Thymus (tissue), 11 donors: ENCODE data around the gene OXT. TPM values are rescaled to one million over a fixed set of nuclear protein-coding genes. Genes with fewer than 3 reads are reported as not detected.

Source experiments
- DNase-seq, 9 donors: peaks; one replicate each; pipeline ENCODE4 v3.0.0-alpha.2; 2013; ENCODE audit warnings: low spot score in 9 of 9, low read depth in 6 of 9, missing footprints in 1 of 9
- H3K27ac ChIP-seq, 2 donors: one replicate each; pipeline ENCODE4 v1.5.1; 2013; ENCODE audit warnings: control low read depth in 1 of 2, low read depth in 1 of 2, low read length in 1 of 2, mild to moderate bottlenecking in 1 of 2, moderate library complexity in 1 of 2
- H3K27me3 ChIP-seq, 2 donors: one replicate each; pipeline ENCODE4 v1.5.1; 2013; ENCODE audit warnings: low read length in 1 of 2; ENCODE audit not compliant: control insufficient read depth in 2 of 2, insufficient read depth in 1 of 2
- H3K36me3 ChIP-seq, 2 donors: one replicate each; pipeline ENCODE4 v1.5.1; 2013; ENCODE audit warnings: low read length in 1 of 2, mild to moderate bottlenecking in 1 of 2, moderate library complexity in 1 of 2; ENCODE audit not compliant: control insufficient read depth in 2 of 2, insufficient read depth in 2 of 2
- H3K4me1 ChIP-seq, 2 donors: one replicate each; pipeline ENCODE4 v1.5.1; 2013; ENCODE audit warnings: low read length in 2 of 2; ENCODE audit not compliant: control insufficient read depth in 2 of 2, insufficient read depth in 2 of 2
- H3K4me3 ChIP-seq, 2 donors: one replicate each; pipeline ENCODE4 v1.5.1; 2013; ENCODE audit warnings: low read length in 2 of 2, control low read depth in 1 of 2, mild to moderate bottlenecking in 1 of 2
- H3K9me3 ChIP-seq, 2 donors: one replicate each; pipeline ENCODE4 v1.5.1; 2013; ENCODE audit warnings: low read length in 1 of 2, mild to moderate bottlenecking in 1 of 2; ENCODE audit not compliant: control insufficient read depth in 2 of 2, insufficient read depth in 1 of 2
- WGBS: extraction: QIAGEN DNeasy Blood & Tissue Kit; methylation state at CpG from one replicate; pipeline ENCODE4 v1.1.7; 2013; 5-methylcytosine and 5-hydroxymethylcytosine counted together
- polyA plus RNA-seq: library from polyadenylated mRNA; stranded (reverse); fragments of 200-250 nt; gene quantifications from one replicate; pipeline ENCODE4 v1.2.3, GENCODE V29; 2013
- total RNA-seq: library from RNA; stranded (reverse); fragments of 120-200 nt; gene quantifications from one replicate; pipeline ENCODE4 v1.2.4, GENCODE V29; 2013
- donor health status: healthy.

The OXT gene
- total and polyA plus RNA-seq, 2 donors, result 0.42 to 3.6 TPM

DNA sequence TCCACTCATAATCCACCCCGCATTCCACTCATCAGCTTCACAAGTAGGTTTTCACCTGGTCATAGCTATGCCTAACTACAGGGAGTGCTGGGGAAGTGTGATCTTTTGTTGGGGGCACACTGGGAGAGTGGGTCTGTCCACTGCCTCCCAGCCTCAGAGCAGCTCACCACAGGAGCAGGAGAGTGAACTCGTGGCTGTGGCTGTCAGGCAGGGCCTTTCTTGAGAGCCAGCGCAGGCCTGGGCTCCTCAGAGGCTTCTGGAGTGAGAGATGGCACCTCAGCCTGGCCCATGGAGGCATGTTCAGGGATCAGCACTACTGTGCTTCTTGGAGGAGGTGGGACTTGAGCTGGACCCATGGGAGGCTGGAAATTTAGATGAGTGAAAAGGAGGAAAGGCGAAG lies 32.0 kb upstream of the OXT start:
- H3K4me1 ChIP-seq, result no peaks in the 10 kb centered on the region
- H3K36me3 ChIP-seq, result peaks cover 54 to 69% of the 10 kb centered on the region in 2 donors
- H3K9me3 ChIP-seq, result no peaks in the 10 kb centered on the region
- no peak for DNase-seq
- no peaks in the 10 kb centered on the region for H3K27me3 ChIP-seq
- peak overlapping the region in 1 of 2 donors; percentile 11 for H3K27ac ChIP-seq
- H3K4me3 ChIP-seq, result no peak overlapping the region
- 86% methylated on average over 4 of the region's 4 CpGs for WGBS

DNA sequence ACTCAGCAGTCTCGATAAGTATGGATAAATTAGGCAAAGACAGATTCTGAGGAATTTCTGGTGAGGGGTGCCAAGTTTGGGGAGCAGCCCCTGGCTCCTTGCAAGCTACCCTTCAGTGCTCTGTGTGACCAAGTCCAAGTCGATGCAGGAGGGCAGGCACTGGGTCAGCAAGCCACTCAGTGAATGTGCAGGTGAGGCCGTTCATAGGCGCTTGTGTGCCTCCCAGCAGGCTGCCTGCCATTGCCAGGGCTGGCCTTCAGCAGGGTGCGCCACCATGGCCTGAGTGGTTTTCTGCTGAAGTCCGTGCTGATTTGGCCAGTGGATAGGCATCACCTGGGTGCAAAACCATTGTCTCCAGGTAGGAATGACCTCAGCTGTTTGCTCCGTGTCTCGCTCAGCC lies 31.3 kb upstream of the OXT start:
- DNase-seq, result no peak
- H3K9me3 ChIP-seq, result no peaks in the 10 kb centered on the region
- peaks cover 2% of the 10 kb centered on the region in 2 donors for H3K4me1 ChIP-seq
- H3K27ac ChIP-seq, result no peak overlapping the region
- H3K36me3 ChIP-seq, result peaks cover 50 to 64% of the 10 kb centered on the region in 2 donors
- 98% methylated on average over 8 of the region's 8 CpGs for WGBS
- no peaks in the 10 kb centered on the region for H3K27me3 ChIP-seq
- H3K4me3 ChIP-seq, result no peak overlapping the region

DNA sequence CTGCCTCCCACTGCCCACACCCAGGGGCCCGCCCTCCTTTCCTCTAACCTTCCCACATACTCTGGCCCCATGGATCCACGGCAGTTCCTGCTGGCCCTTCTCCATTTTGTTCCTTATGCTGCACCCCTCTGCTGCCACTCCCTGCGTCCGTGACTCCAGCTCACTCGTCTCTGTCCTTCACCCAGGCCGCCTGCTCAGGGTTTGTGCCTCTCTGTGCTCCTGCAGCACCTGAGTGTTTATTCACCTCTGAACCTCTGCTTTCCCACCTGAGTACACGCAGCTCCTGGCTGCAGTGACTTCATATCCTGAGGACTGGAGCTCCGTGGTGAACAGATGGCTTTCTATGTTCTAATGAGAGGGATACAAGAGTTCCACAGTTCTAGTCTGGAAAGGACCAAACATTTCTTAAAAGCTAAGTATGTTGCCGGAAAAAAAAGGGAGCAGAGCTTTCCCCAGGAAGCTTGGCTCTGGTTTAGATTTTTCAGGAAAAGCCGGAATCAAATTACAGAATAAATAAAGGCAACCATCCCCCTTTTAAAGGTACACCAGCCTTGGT lies 29.5 kb upstream of the OXT start:
- Histone ChIP-seq H3K36me3 (peaks cover 32 to 46% of the 10 kb centered on the region in 2 donors), H3K4me3 (no peak overlapping the region), H3K9me3 (no peaks in the 10 kb centered on the region), H3K4me1 (peaks cover 9 to 11% of the 10 kb centered on the region in 2 donors), H3K27me3 (no peaks in the 10 kb centered on the region), H3K27ac (peak overlapping the region in 1 of 2 donors; percentile 17)
- no peak for DNase-seq
- WGBS, result 92% methylated on average over 10 of the region's 10 CpGs

DNA sequence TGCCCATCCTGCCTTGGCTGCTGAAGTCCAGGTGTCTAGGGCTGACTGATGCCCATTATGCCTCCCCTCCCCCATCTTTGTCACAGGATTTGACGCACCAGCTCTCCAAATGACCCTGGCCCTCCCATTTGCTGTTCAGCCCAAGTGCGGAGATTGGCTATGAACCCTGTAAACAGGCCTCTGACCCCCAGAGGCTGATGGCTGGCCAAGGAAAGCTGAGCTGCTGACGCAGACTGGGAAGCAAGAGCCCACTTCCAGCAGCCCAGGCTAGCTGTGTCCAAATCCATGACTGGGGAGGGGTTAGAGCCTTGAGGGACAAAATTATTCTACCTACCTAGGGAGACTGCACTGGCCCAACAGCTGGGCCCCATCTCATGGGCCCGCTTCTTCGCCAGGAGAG lies 28.8 kb upstream of the OXT start:
- no peak for DNase-seq
- H3K27ac ChIP-seq, result no peak overlapping the region
- no peaks in the 10 kb centered on the region for H3K27me3 ChIP-seq
- WGBS, result 98% methylated on average over 5 of the region's 5 CpGs
- H3K9me3 ChIP-seq, result no peaks in the 10 kb centered on the region
- no peak overlapping the region for H3K4me3 ChIP-seq
- H3K36me3 ChIP-seq, result peaks cover 29 to 42% of the 10 kb centered on the region in 2 donors
- H3K4me1 ChIP-seq, result peaks cover 10 to 18% of the 10 kb centered on the region in 2 donors

DNA sequence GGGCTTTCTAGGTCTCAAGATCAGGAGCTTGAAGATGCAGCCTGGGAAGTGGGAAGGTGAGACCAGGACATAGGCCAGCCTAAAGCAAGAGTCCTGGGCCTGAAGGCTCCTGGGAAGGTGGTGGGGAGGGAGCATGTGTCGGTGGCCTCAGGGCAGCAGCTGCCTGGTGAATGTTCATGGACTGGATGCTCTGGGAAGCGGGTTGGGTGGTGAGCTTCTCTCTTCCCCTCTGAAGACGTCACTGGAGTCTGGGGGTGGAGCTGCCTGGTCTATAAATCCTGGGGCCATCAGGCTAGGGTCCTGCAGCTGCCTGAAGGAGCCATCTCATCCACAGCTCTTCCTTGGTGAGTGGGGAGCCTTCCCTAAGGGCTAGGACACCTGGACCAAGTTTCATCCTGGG lies 28.1 kb upstream of the OXT start, which contains the start of gene GNRH2:
GNRH2 (plus strand) TSS at position 301 of the 400 bp plus-strand sequence. CDS start 793 bp downstream, outside the sequence.
- 97% methylated on average over 3 of the region's 3 CpGs for WGBS
- no peak within 1 kb of the TSS for H3K27ac ChIP-seq
- H3K9me3 ChIP-seq, result no peaks in the 10 kb centered on the region
- peaks cover 31 to 39% of the 10 kb centered on the region in 2 donors for H3K36me3 ChIP-seq
- no peaks in the 10 kb centered on the region for H3K27me3 ChIP-seq
- no peak for DNase-seq
- H3K4me3 ChIP-seq, result no peak within 1 kb of the TSS
- H3K4me1 ChIP-seq, result peaks cover 10 to 18% of the 10 kb centered on the region in 2 donors

DNA sequence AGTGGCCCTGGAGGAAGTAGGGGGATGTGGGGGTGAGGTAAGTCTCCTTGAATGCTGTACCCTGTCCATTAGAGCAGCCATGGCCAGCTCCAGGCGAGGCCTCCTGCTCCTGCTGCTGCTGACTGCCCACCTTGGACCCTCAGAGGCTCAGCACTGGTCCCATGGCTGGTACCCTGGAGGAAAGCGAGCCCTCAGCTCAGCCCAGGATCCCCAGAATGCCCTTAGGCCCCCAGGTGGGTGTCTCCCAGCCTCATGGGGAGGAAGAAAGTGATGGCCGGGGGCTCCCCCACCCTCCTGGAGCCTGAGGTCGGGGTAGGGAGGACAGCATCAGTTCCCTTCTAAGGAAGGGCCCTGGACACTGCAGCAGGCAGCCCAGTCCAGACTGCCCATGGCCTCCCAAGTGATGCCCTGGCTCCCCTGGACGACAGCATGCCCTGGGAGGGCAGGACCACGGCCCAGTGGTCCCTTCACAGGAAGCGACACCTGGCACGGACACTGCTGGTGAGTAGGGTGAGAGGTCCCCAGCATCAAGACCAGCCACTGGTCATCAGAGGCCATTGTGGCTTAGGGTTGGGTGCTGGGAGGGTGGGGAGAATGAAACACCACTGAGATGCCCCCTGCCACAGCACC lies 27.0 kb upstream of the OXT start:
- H3K4me3 ChIP-seq, result no peak overlapping the region
- no peaks in the 10 kb centered on the region for H3K27me3 ChIP-seq
- H3K4me1 ChIP-seq, result peaks cover 10 to 18% of the 10 kb centered on the region in 2 donors
- WGBS, result 95% methylated on average over 8 of the region's 8 CpGs
- H3K36me3 ChIP-seq, result peaks cover 29 to 36% of the 10 kb centered on the region in 2 donors
- no peak for DNase-seq
- no peak overlapping the region for H3K27ac ChIP-seq
- no peaks in the 10 kb centered on the region for H3K9me3 ChIP-seq

DNA sequence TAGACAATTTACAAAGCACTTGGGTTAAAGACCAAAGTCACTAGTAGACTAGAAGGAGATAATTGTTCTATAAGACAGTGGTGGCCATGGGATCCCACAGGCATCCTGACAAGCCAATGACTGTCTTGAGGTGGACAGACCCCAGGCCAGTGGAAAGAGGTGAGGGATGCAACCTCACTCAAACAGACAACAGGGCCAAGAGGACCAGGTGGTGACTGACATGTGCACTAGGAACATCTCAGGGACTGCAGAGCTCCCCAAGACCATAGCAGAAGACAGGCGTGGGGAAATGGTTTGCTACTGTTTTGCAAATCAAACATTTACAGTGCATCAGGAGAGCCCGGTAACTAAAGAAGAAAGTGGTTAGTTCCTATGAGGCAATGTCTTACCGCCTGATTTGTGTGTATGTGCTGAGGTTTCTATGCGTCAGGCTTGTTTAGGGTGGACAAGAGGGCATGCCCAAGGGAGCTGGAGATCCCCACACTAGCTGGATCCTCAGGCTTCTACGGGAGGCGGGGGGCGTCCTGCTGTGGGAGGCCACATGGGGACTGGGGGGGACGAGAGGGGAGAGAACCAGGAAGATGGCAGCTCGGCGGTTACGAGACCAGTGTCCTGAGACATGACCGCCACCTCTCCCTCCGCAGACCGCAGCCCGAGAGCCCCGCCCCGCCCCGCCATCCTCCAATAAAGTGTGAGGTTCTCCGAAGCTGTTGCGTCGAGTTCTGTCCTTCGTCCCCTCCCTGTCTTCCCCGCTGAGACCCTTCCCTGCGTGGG lies 26.2 kb upstream of the OXT start:
- WGBS, result 3% methylated on average over 24 of the region's 24 CpGs
- H3K4me3 ChIP-seq, result peak overlapping the region; percentile 76 to 78
- H3K27ac ChIP-seq, result peak overlapping the region; percentile 38 to 55
- DNase-seq, result peak in 3 of 9 donors; percentile 8 to 38 (median 13)
- peaks cover 10 to 18% of the 10 kb centered on the region in 2 donors for H3K4me1 ChIP-seq
- H3K27me3 ChIP-seq, result no peaks in the 10 kb centered on the region
- H3K36me3 ChIP-seq, result peaks cover 27 to 36% of the 10 kb centered on the region in 2 donors
- H3K9me3 ChIP-seq, result no peaks in the 10 kb centered on the region

DNA sequence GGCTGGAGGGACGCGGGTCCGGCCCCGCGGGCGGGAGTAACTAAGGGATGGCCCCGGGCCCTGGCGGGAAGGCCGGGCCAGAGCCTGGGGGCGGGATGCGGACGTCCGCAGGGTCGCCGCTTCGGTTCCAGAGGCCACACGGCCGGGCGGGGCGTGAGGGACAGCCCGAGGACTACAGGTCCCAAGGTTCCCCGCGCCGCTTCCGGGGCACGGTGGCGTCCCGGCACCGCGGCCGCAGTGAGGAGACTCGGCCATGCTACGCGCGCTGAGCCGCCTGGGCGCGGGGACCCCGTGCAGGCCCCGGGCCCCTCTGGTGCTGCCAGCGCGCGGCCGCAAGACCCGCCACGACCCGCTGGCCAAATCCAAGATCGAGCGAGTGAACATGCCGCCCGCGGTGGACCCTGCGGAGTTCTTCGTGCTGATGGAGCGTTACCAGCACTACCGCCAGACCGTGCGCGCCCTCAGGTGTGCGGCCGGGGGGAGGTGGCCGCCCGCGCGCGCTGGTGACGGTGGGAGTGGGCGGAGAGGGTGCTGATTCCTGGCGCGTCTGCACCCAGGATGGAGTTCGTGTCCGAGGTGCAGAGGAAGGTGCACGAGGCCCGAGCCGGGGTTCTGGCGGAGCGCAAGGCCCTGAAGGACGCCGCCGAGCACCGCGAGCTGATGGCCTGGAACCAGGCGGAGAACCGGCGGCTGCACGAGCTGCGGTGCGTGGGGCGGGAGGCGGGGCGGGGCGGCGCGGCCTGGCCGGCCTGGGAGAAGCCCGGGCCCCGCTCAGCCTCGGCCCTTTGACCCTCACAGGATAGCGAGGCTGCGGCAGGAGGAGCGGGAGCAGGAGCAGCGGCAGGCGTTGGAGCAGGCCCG lies 25.4 kb upstream of the OXT start, which contains the start of gene MRPS26:
MRPS26 (plus strand) TSS at position 237 of the 861 bp plus-strand sequence; CDS start at position 254, 17 bp downstream.
- H3K27me3 ChIP-seq, result no peaks in the 10 kb centered on the region
- no peaks in the 10 kb centered on the region for H3K9me3 ChIP-seq
- WGBS, result under 1% methylated on average over 104 of the region's 104 CpGs
- H3K27ac ChIP-seq, result peak within 1 kb of the TSS; percentile 55 to 79
- peaks cover 24 to 34% of the 10 kb centered on the region in 2 donors for H3K36me3 ChIP-seq
- H3K4me1 ChIP-seq, result peaks cover 10 to 18% of the 10 kb centered on the region in 2 donors
- H3K4me3 ChIP-seq, result peak within 1 kb of the TSS; percentile 76 to 78
- DNase-seq, result peak in 8 of 9 donors; percentile 33 to 89 (median 72)
